OCI-LY1 (cell line): ENCODE data around the gene AHSA1.

ENCODE experiments used
- EZH2 ChIP-seq: fragments of 200-600 bp; sonication (generic), shearing (Covaris generic); IDR thresholded peaks from 2 replicates; pipeline ENCODE4 v1.8.0; 2017; ENCODE audit warnings: borderline replicate concordance, mixed run types, mild to moderate bottlenecking, antibody characterized with exemption, low read length, moderate library complexity, mixed read lengths
- TF ChIP-seq, protein P1 (sequence below): fragments of 200-600 bp; sonication (generic), shearing (Covaris generic); IDR thresholded peaks from 2 replicates; pipeline ENCODE4 v1.5.1; 2017; ENCODE audit warnings: mild to moderate bottlenecking, antibody characterized with exemption, low read length, moderate library complexity, mixed read lengths

DNA sequence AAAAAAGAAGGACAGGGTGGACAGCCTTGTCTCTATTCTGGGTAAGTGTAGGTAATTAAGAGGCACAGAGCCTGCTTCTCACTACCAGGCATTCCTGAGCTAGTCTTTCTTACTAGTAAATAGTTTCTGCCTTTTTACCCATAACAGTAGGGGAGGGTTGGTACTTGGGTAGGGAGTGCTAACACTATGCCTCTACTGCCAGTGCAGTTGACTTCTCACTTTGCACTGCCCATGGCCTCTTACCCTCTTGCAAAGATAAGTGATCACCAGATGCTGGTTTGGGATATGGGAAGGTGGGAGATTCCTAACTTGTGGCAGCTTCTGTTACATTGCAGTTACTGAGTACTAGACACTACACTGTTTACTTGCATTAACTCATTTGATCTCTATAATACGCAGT, 11.6 kb downstream of the AHSA1 start:
- TF ChIP-seq, protein P1, sequence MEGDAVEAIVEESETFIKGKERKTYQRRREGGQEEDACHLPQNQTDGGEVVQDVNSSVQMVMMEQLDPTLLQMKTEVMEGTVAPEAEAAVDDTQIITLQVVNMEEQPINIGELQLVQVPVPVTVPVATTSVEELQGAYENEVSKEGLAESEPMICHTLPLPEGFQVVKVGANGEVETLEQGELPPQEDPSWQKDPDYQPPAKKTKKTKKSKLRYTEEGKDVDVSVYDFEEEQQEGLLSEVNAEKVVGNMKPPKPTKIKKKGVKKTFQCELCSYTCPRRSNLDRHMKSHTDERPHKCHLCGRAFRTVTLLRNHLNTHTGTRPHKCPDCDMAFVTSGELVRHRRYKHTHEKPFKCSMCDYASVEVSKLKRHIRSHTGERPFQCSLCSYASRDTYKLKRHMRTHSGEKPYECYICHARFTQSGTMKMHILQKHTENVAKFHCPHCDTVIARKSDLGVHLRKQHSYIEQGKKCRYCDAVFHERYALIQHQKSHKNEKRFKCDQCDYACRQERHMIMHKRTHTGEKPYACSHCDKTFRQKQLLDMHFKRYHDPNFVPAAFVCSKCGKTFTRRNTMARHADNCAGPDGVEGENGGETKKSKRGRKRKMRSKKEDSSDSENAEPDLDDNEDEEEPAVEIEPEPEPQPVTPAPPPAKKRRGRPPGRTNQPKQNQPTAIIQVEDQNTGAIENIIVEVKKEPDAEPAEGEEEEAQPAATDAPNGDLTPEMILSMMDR, result no peak
- no peak for TF ChIP-seq EZH2
